Stimulated activated naive CD8-positive, alpha-beta T cell treated with anti-CD3 and anti-CD28 coated beads, Interleukin-15, Interleukin-2, amounts not matched to agents 100 ng/mL and 50 ng/mL, for 24 hours (primary cell): ENCODE results near the gene NFKBIZ.
"Not testable (repeated sequence)": the region's sequence is repeated elsewhere in the genome, so short reads cannot be mapped to it uniquely, and the experiment has no call there.

Experiments
- H3K27ac Mint-ChIP-seq: one replicate; pipeline ENCODE4 v1.8.0; 2021; ENCODE audit warnings: mild to moderate bottlenecking, mixed read lengths
- H3K27me3 Mint-ChIP-seq: one replicate; pipeline ENCODE4 v1.8.0; 2021; ENCODE audit warnings: mixed read lengths
- H3K36me3 Mint-ChIP-seq: one replicate; pipeline ENCODE4 v1.8.0; 2021; ENCODE audit warnings: low read depth, mixed read lengths
- H3K4me1 Mint-ChIP-seq: one replicate; pipeline ENCODE4 v1.8.0; 2021; ENCODE audit warnings: low read depth, mixed read lengths
- H3K4me3 Mint-ChIP-seq: one replicate; pipeline ENCODE4 v1.8.0; 2021; ENCODE audit warnings: mild to moderate bottlenecking, mixed read lengths
- H3K9me3 Mint-ChIP-seq: one replicate; pipeline ENCODE4 v1.8.0; 2021; ENCODE audit warnings: mixed read lengths

The NFKBIZ gene

GRCh38 chr3:101896083-101896757 is 46.9 kb downstream of the NFKBIZ start:
- Mint-ChIP-seq H3K9me3 (peaks cover 14% of the 10 kb centered on the region), H3K27ac (no peak overlapping the region)

GRCh38 chr3:101897013-101897412 is 47.7 kb downstream of the NFKBIZ start:
- Mint-ChIP-seq H3K4me1 (peaks cover 15% of the 10 kb centered on the region), H3K4me3 (no peak overlapping the region), H3K9me3 (peaks cover 14% of the 10 kb centered on the region), H3K27ac (no peak overlapping the region), H3K27me3 (no peaks in the 10 kb centered on the region), H3K36me3 (no peaks in the 10 kb centered on the region)

More at GRCh38 chr3:101896083-101896757, 46.9 kb downstream of the NFKBIZ start:
- Mint-ChIP-seq H3K4me3 (no peak overlapping the region), H3K36me3 (no peaks in the 10 kb centered on the region), H3K27me3 (no peaks in the 10 kb centered on the region), H3K4me1 (peaks cover 9% of the 10 kb centered on the region)

GRCh38 chr3:101898039-101898438 is 48.7 kb downstream of the NFKBIZ start:
- Mint-ChIP-seq H3K27me3 (no peaks in the 10 kb centered on the region), H3K27ac (no peak overlapping the region), H3K9me3 (peaks cover 14% of the 10 kb centered on the region), H3K4me1 (peaks cover 18% of the 10 kb centered on the region), H3K4me3 (no peak overlapping the region), H3K36me3 (no peaks in the 10 kb centered on the region)

- Mint-ChIP-seq H3K4me3 (no peak overlapping the region), H3K36me3 (no peaks in the 10 kb centered on the region), H3K9me3 (peaks cover 13% of the 10 kb centered on the region), H3K27ac (no peak overlapping the region), H3K27me3 (no peaks in the 10 kb centered on the region), H3K4me1 (peaks cover 18% of the 10 kb centered on the region)
These were observed 49.4 kb downstream of the NFKBIZ start for GRCh38 chr3:101898752-101899169.

- H3K4me3 Mint-ChIP-seq: no peak overlapping the region
- no peaks in the 10 kb centered on the region for H3K27me3 Mint-ChIP-seq
- no peak overlapping the region for H3K27ac Mint-ChIP-seq
- peaks cover 8% of the 10 kb centered on the region for H3K9me3 Mint-ChIP-seq
- H3K36me3 Mint-ChIP-seq: no peaks in the 10 kb centered on the region
- peaks cover 18% of the 10 kb centered on the region for H3K4me1 Mint-ChIP-seq
These were observed 51.0 kb downstream of the NFKBIZ start for GRCh38 chr3:101900316-101900715.

GRCh38 chr3:101900736-101901135 is 51.4 kb downstream of the NFKBIZ start:
- peaks cover 18% of the 10 kb centered on the region for H3K4me1 Mint-ChIP-seq
- no peaks in the 10 kb centered on the region for H3K36me3 Mint-ChIP-seq
- no peaks in the 10 kb centered on the region for H3K27me3 Mint-ChIP-seq
- H3K9me3 Mint-ChIP-seq: peaks cover 11% of the 10 kb centered on the region
- no peak overlapping the region for H3K27ac Mint-ChIP-seq
- H3K4me3 Mint-ChIP-seq: no peak overlapping the region

- H3K4me3 Mint-ChIP-seq: no peak overlapping the region
- H3K27ac Mint-ChIP-seq: peak overlapping the region; percentile 56
- peaks cover 11% of the 10 kb centered on the region for H3K9me3 Mint-ChIP-seq
- H3K27me3 Mint-ChIP-seq: no peaks in the 10 kb centered on the region
- H3K4me1 Mint-ChIP-seq: peaks cover 18% of the 10 kb centered on the region
- H3K36me3 Mint-ChIP-seq: no peaks in the 10 kb centered on the region
These were observed 52.7 kb downstream of the NFKBIZ start for GRCh38 chr3:101902041-101902440.

GRCh38 chr3:101903451-101903871 is 54.1 kb downstream of the NFKBIZ start:
- no peaks in the 10 kb centered on the region for H3K27me3 Mint-ChIP-seq
- peaks cover 11% of the 10 kb centered on the region for H3K9me3 Mint-ChIP-seq

GRCh38 chr3:101905573-101905972 is 56.3 kb downstream of the NFKBIZ start:
- H3K36me3 Mint-ChIP-seq, H3K27ac Mint-ChIP-seq, H3K27me3 Mint-ChIP-seq, H3K4me3 Mint-ChIP-seq, H3K4me1 Mint-ChIP-seq: not testable (repeated sequence)
- H3K9me3 Mint-ChIP-seq: peaks cover 11% of the 10 kb centered on the region

More at GRCh38 chr3:101903451-101903871, 54.1 kb downstream of the NFKBIZ start:
- no peak overlapping the region for H3K27ac Mint-ChIP-seq
- no peak overlapping the region for H3K4me3 Mint-ChIP-seq
- peaks cover 15% of the 10 kb centered on the region for H3K4me1 Mint-ChIP-seq
- no peaks in the 10 kb centered on the region for H3K36me3 Mint-ChIP-seq
